Measurements from ENCODE around the gene ZNF608.

ZNF608 gene

DNA sequence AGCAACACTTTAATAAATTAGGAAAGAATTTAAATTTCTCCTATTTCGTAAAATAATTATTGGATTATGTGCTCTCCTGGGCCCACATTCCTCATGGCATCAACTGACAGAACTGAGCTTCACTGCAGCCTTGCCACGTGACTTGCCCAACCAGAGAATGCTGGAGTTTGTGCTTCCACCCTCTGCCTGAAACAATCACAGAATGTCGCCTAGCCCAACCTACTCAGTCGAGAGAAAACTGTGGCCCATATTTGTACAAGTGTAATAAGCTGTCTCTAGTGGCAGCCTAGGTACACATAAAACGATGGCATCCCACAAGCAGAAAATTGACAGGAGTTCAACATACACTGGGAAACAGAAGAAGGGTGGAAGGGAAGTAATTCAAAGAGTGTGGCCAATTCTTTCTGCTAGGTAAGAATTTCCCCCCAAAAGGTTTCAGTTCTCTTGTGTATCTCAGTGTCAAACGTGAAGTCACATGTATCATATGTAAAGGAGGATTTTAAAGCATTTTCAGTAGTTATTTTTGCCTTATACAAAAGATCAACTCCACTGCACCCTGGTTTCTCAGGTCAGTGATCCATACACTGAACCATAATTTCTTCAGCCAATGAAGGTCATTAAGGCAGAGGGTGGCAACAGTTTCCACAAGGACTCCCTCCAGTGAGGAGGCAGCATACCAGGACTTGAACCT lies 41.7 kb downstream of the ZNF608 start:
- TF ChIP-seq, protein P1, sequence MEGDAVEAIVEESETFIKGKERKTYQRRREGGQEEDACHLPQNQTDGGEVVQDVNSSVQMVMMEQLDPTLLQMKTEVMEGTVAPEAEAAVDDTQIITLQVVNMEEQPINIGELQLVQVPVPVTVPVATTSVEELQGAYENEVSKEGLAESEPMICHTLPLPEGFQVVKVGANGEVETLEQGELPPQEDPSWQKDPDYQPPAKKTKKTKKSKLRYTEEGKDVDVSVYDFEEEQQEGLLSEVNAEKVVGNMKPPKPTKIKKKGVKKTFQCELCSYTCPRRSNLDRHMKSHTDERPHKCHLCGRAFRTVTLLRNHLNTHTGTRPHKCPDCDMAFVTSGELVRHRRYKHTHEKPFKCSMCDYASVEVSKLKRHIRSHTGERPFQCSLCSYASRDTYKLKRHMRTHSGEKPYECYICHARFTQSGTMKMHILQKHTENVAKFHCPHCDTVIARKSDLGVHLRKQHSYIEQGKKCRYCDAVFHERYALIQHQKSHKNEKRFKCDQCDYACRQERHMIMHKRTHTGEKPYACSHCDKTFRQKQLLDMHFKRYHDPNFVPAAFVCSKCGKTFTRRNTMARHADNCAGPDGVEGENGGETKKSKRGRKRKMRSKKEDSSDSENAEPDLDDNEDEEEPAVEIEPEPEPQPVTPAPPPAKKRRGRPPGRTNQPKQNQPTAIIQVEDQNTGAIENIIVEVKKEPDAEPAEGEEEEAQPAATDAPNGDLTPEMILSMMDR (IDR thresholded peaks at IDR 0.05): no peak

DNA sequence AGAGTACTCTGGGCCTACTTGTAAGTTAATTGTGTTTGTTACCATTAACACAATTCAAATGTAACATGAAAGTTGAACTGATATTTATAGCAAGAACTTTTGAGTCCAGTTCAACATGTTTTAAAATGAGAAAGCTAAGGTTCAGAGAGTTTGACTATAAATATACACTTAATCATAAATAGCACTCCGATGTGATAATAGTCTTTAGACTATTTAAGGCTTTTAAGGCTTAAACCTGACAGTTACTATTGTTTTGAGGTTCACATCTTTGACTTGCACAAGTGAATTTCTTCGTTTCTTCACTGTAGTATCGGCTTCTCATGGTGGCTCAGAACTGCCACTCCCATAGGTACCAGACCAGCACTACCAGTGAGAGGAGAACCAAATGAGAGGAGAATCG lies 42.4 kb downstream of the ZNF608 start:
- TF ChIP-seq, protein P1 (IDR thresholded peaks at IDR 0.05): no peak

DNA sequence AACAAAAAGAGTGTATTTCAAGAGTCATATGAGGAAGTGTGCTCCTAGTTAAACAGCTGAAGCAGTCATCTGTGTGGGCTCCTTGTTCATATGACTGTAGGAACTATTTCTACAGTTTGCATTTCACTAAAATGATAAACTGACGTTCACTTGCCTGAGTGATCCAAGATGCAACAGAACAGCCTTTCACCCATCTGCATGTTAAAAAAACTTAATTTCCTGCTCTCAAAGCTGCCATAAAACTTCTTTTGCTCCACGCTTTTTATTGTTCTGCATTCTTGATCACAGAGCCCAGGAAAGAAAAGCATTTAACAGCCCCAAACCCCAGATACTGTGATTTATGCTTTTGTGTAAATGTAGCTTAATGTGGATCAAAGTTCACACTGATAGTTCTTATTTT lies 43.9 kb downstream of the ZNF608 start:
- TF ChIP-seq, protein P1 (IDR thresholded peaks at IDR 0.05): no peak

DNA sequence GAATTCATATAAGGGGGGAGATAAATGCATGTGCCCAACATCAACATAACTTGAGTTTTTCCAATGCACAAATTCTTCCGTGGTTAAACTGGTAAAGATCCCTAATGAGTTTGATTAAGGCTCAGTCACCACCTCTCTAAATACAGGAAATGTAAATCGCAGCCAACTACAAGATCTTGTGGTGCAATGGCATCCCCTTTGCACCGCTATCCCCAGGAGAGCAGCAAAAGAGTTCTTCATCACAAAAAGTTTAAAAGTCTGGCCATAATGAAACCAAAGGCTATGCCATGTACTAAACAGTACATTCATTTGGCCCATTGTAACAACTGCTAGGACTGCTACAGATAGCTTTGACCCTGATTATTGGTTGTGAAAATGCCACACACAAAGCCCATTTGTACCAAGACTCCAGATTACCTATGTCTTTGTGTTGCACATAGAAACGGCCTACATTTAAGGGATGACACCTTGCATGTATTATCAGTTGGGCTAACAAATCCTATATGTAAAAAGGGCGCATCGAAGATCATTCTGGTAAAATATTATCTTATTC lies 44.5 kb downstream of the ZNF608 start:
- TF ChIP-seq, protein P1 (IDR thresholded peaks at IDR 0.05): no peak

DNA sequence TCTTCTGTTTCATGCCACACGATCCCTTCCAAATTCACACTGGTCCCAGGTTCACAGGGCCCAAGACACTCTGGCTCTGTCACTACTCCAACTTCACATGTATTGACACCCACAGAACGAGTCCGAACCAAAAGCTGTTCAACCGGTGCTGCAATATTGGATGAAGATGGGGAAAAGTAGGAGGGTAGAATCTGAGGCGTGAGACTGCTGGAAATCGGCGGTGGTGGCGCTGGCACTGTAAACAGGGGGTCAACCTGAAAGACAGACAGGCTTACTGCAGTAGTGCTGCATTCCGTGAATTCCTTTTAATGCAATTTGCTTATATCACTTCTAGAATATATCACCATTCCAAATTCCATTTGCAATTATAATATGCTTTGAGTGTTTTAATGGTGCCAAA lies 45.4 kb downstream of the ZNF608 start:
- TF ChIP-seq, protein P1 (IDR thresholded peaks at IDR 0.05): no peak

DNA sequence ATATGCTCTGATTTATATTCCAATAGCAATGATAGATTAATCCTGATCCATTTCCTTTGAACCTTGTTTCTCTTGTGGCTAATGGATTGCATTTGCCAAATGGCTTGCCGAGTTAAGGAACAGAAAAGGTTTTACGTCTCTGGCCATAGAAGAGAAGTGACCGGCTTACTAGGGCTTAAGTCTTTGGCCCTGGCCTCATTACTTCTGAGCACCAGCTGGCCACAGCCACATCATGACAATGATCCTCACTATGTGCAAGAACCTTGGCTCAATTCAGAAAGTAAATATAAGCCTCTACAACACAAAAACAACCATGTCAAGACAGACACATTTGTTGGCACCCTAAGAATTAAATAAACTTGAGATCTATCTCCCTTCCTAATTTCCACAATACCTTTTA lies 46.1 kb downstream of the ZNF608 start:
- TF ChIP-seq, protein P1 (IDR thresholded peaks at IDR 0.05): no peak

DNA sequence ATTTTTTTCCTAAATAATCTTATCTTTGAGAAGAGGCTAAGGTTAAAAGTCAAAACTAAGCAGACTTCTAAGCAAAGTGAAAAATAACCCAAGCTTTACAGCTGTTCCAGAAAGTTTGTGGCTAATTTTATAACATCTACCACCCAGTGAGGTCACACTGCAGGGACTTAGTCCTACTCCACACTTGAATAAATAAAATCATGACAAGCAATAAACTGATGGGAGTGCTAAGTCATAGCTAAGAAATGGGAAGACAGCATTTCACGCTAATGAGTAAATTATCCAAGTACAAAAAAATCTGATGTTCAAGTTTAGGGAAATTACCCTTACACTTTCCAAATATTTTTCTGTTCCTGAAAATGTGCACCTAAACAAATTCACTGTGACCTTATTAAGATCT lies 47.7 kb downstream of the ZNF608 start:
- TF ChIP-seq, protein P1 (IDR thresholded peaks at IDR 0.05): no peak
